HG03025 (cell line): ENCODE measurements around the gene PROCR.
"Not testable (repeated sequence)": the region's sequence is repeated elsewhere in the genome, so short reads cannot be mapped to it uniquely, and the experiment has no call there.

ENCODE experiments used
- ATAC-seq: cut with Tn5 transposase; IDR thresholded peaks from one replicate; pipeline ENCODE4 v1.9.1; 2021; ENCODE audit warnings: mild to moderate bottlenecking, moderate library complexity; ENCODE audit not compliant: unreplicated experiment, low FRiP score

PROCR gene

GRCh38 chr20:35171753-35172433 is at the start of gene PROCR:
PROCR (plus strand) TSS chr20:35172072; CDS start chr20:35172155, 83 bp downstream.
- no peak for ATAC-seq

- no peak for ATAC-seq
These were observed 49.0 kb upstream of the PROCR start for GRCh38 chr20:35122756-35123405.

GRCh38 chr20:35125753-35126152 is 46.1 kb upstream of the PROCR start:
- ATAC-seq = no peak

- ATAC-seq = no peak
These were observed 42.2 kb upstream of the PROCR start for GRCh38 chr20:35129647-35130069.

GRCh38 chr20:35131934-35132333 is 39.9 kb upstream of the PROCR start:
- no peak for ATAC-seq

- no peak for ATAC-seq
These were observed 38.8 kb upstream of the PROCR start for GRCh38 chr20:35133031-35133430.

- no peak for ATAC-seq
These were observed 38.1 kb upstream of the PROCR start for GRCh38 chr20:35133735-35134134.

GRCh38 chr20:35134472-35134871 is 37.4 kb upstream of the PROCR start:
- no peak for ATAC-seq

GRCh38 chr20:35134880-35135279 is 37.0 kb upstream of the PROCR start:
- no peak for ATAC-seq

- ATAC-seq = no peak
These were observed 35.8 kb upstream of the PROCR start for GRCh38 chr20:35135867-35136586.

- ATAC-seq = no peak
These were observed 27.2 kb upstream of the PROCR start for GRCh38 chr20:35144694-35145093.

- ATAC-seq = no peak
These were observed 26.7 kb upstream of the PROCR start for GRCh38 chr20:35145141-35145564.

- ATAC-seq = no peak
These were observed 25.5 kb upstream of the PROCR start for GRCh38 chr20:35146299-35146919.

- peak; percentile 75 for ATAC-seq
These were observed 24.8 kb upstream of the PROCR start, which contains the start of gene EDEM2 for GRCh38 chr20:35146920-35147574. EDEM2 (minus strand) TSS chr20:35147336; CDS start chr20:35147258, 78 bp downstream.

GRCh38 chr20:35147575-35148071 is 24.2 kb upstream of the PROCR start:
- ATAC-seq = peak; percentile 17

- ATAC-seq = no peak
These were observed 20.9 kb upstream of the PROCR start for GRCh38 chr20:35150846-35151579.

GRCh38 chr20:35151736-35152135 is 20.1 kb upstream of the PROCR start:
- no peak for ATAC-seq

GRCh38 chr20:35155936-35156335 is 15.9 kb upstream of the PROCR start:
- ATAC-seq = no peak

GRCh38 chr20:35156978-35157377 is 14.9 kb upstream of the PROCR start:
- ATAC-seq = no peak

GRCh38 chr20:35160341-35160740 is 11.5 kb upstream of the PROCR start:
- not testable (repeated sequence) for ATAC-seq
